HepG2 (cell line): ENCODE results near the gene GIPC3. TPM values are rescaled to one million over a fixed set of nuclear protein-coding genes. Genes with fewer than 3 reads are reported as not detected.
A peak's percentile ranks its signal among the peaks of the same experiment; 100 is the strongest.
"Not testable (repeated sequence)": the region's sequence is repeated elsewhere in the genome, so short reads cannot be mapped to it uniquely, and the experiment has no call there.

Experiments
- ATAC-seq: fragments of 200-7000 bp; cut with Tn5 transposase; 3 replicates; pipeline ENCODE4 v1.9.1; 2020; ENCODE audit warnings: mild to moderate bottlenecking, moderate library complexity
- BruUV-seq: library from RNA; stranded (reverse); fragments of 400-500 nt; replicated peaks from 2 replicates; lab custom pipeline; 2021; lab: Mats Ljungman, UMichigan
- CTCF ChIA-PET: fragments of 300-600 bp; formaldehyde crosslinking; extraction: SDS; loops from one replicate; lab custom pipeline; 2021; ENCODE audit warnings: low total read pairs, inconsistent platforms, low intra/inter-chr PET ratio; lab: Yijun Ruan, JAX
- POLR2A ChIA-PET: fragments of 350-600 bp; sonication (Branson Sonifier 250); formaldehyde crosslinking; loops from one replicate; lab custom pipeline; 2020; ENCODE audit warnings: antibody characterized with exemption, inconsistent platforms; lab: Yijun Ruan, JAX
- DNase-seq: peaks from one replicate; pipeline ENCODE4 v3.0.0-alpha.2; 2015; ENCODE audit warnings: low spot score
- FAIRE-seq: peaks from 3 replicates; lab custom pipeline; 2011; peaks lifted over from hg19 to GRCh38; lab: Jason Lieb, UNC
- H2AFZ ChIP-seq: one replicate; pipeline ENCODE4 v1.6.1; 2011; ENCODE audit warnings: low read length, inconsistent platforms
- H3K27ac ChIP-seq: fragments of 300-600 bp; 3 replicates; pipeline ENCODE4 v1.8.0; 2011; ENCODE audit warnings: mixed run types, mild to moderate bottlenecking, mixed read lengths, low read length, inconsistent platforms; ENCODE audit not compliant: insufficient read depth; ENCODE audit errors: extremely low read length
- H3K27me3 ChIP-seq, 2 experiments: fragments of 200-600 bp in 1 of 2; 2 replicates in 1 of 2; 3 replicates in 1 of 2; pipeline versions ENCODE4 v1.6.0 to v1.8.0; 2011; ENCODE audit warnings: low read length in 2 of 2, mild to moderate bottlenecking in 2 of 2, moderate library complexity in 2 of 2, inconsistent platforms in 1 of 2; ENCODE audit not compliant: insufficient read depth in 2 of 2, control insufficient read depth in 1 of 2
- H3K36me3 ChIP-seq, 2 experiments: fragments of 200-600 bp in 1 of 2; replicated peaks in 1 of 2; 2 replicates in 1 of 2; 3 replicates in 1 of 2; pipeline versions ENCODE4 v1.5.1 to v1.8.0; 2011; ENCODE audit warnings: low read length in 2 of 2, inconsistent platforms in 1 of 2; ENCODE audit not compliant: insufficient read depth in 2 of 2, control insufficient read depth in 1 of 2
- H3K4me1 ChIP-seq: 2 replicates; pipeline ENCODE4 v1.5.1; 2012; ENCODE audit warnings: low read length, inconsistent platforms; ENCODE audit not compliant: insufficient read depth
- H3K4me2 ChIP-seq: 2 replicates; pipeline ENCODE4 v1.6.0; 2011; ENCODE audit warnings: low read depth, low read length, inconsistent platforms
- H3K4me3 ChIP-seq, 3 experiments: fragments of 200-600 bp in 1 of 3; sonication (generic), shearing (Covaris generic) in 1 of 3; replicated peaks in 1 of 3; 2 replicates each; pipeline ENCODE4 v1.5.1; 2011 to 2016; ENCODE audit warnings: low read length in 3 of 3, inconsistent platforms in 2 of 3, low read depth in 2 of 3, mild to moderate bottlenecking in 2 of 3, control low read depth in 1 of 3, mixed read lengths in 1 of 3; ENCODE audit not compliant: insufficient read depth in 1 of 3
- H3K79me2 ChIP-seq: one replicate; pipeline ENCODE4 v1.6.1; 2011; ENCODE audit warnings: low read length, inconsistent platforms; ENCODE audit not compliant: insufficient read depth
- H3K9ac ChIP-seq: 2 replicates; pipeline ENCODE4 v1.6.0; 2011; ENCODE audit warnings: mild to moderate bottlenecking, low read depth, low read length, inconsistent platforms; ENCODE audit not compliant: insufficient read depth
- H3K9me3 ChIP-seq: 2 replicates; pipeline ENCODE4 v1.5.1; 2012; ENCODE audit warnings: mild to moderate bottlenecking, low read length
- H4K20me1 ChIP-seq: 2 replicates; pipeline ENCODE4 v1.6.0; 2011; ENCODE audit warnings: inconsistent platforms, mild to moderate bottlenecking, low read length, moderate library complexity; ENCODE audit not compliant: insufficient read depth
- CREB1 ChIP-seq, 2 experiments: fragments of 450-650 bp in 1 of 2; IDR thresholded peaks; 2 replicates each; pipeline ENCODE4 v1.6.1; 2016 to 2017; ENCODE audit warnings: control low read depth in 1 of 2, mild to moderate bottlenecking in 1 of 2, missing compliant biosample characterization in 1 of 2, missing genetic modification characterization in 1 of 2
- FOSL2 ChIP-seq: sonication (generic); formaldehyde crosslinking; IDR thresholded peaks from 2 replicates; pipeline ENCODE4 v1.4.0; 2020; ENCODE audit warnings: missing genetic modification reagents
- POLR2AphosphoS5 ChIP-seq: IDR thresholded peaks from 2 replicates; pipeline ENCODE4 v1.6.1; 2012; ENCODE audit warnings: low read depth, low read length
- SAP130 ChIP-seq: IDR thresholded peaks from 2 replicates; pipeline ENCODE4 v1.6.1; 2016; ENCODE audit warnings: low read depth
- ZMYM2 ChIP-seq: sonication (generic); formaldehyde crosslinking; IDR thresholded peaks from 2 replicates; pipeline ENCODE4 v1.8.0; 2022; ENCODE audit warnings: mild to moderate bottlenecking, missing genetic modification reagents
- ZNF598 ChIP-seq: sonication (generic); formaldehyde crosslinking; IDR thresholded peaks from 2 replicates; pipeline ENCODE4 v1.5.1; 2020; ENCODE audit warnings: mild to moderate bottlenecking, missing genetic modification reagents, borderline replicate concordance
- ZNF780A ChIP-seq: sonication (generic); formaldehyde crosslinking; IDR thresholded peaks from 2 replicates; pipeline ENCODE4 v1.8.0; 2022; ENCODE audit warnings: mild to moderate bottlenecking, missing genetic modification reagents, moderate library complexity
- ZNF841 ChIP-seq: sonication (generic); formaldehyde crosslinking; IDR thresholded peaks from 2 replicates; pipeline ENCODE4 v1.8.1; 2023; ENCODE audit warnings: missing genetic modification reagents, borderline replicate concordance
- WGBS: methylation state at CpG from one replicate; pipeline ENCODE4 v1.1.6; 2017; ENCODE audit warnings: low lambda C conversion rate; 5-methylcytosine and 5-hydroxymethylcytosine counted together
- in situ Hi-C: cut with HindIII; loops from 2 replicates; pipeline ENCODE4 v1.10.0; 2017; ENCODE audit warnings: low pct_unique_long_range_greater_than_20kb; ENCODE audit not compliant: extremely low pct_ligation_motif_present
- intact Hi-C: fragments of 100-400 bp; cut with micrococcal nuclease; formaldehyde crosslinking; loops from one replicate; pipeline ENCODE4 v1.10.0; 2022; ENCODE audit not compliant: unreplicated experiment
- polyA plus RNA-seq, 8 experiments: library from polyadenylated mRNA; depleted of rRNA in 3 of 8; stranded (reverse) in 7 of 8; unstranded in 1 of 8; fragments of >200 nt; fragmentation: Illumina TruSeq in 4 of 8; extraction: Trizol in 4 of 8; gene quantifications; 2 replicates each; pipeline versions ENCODE4 v1.2.1 to v1.2.3, GENCODE V29; 2011 to 2016; ENCODE audit warnings: low read depth in 4 of 8, missing spikeins in 1 of 8, mixed read lengths in 1 of 8; ENCODE audit not compliant: insufficient read depth in 1 of 8
- total RNA-seq, 5 experiments: library from RNA; depleted of rRNA; stranded (reverse); fragments of >200 nt; fragmentation: Illumina TruSeq; extraction: Trizol; gene quantifications; 2 replicates each; pipeline ENCODE4 v1.2.3, GENCODE V29; 2016; ENCODE audit warnings: low read depth in 1 of 5

Gene GIPC3
- total and polyA plus RNA-seq, 2 of the 13 experiments (the other 11 are each of a cell fraction or from before 2014, with no cell fraction given) = 0.05 TPM; not detected in 1

DNA sequence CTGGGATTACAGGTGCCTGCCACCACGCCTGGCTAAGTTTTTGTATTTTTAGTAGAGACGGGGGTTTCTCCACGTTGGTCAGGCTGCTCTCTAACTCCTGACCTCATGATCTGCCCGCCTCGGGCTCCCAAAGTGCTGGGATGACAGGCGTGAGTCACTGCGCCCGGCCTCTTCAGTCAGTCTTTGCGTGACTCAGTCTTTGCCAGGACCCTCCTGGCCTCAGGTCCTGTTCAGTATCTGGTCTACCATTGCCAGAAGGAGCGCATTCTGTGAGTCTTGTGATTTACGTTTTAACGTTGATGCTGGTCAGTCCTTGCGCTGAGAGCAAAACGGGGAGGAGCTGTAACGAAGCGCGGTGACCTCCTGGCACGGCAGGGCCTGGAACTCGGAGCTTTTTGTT, 20.1 kb upstream of the GIPC3 start:
- H3K27ac ChIP-seq = no peak overlapping the region
- peaks cover 49% of the 10 kb centered on the region for H3K4me1 ChIP-seq
- ATAC-seq (peak; percentile 64), FAIRE-seq (no peak), DNase-seq (peak; percentile 46)
- H4K20me1 ChIP-seq = no peaks in the 10 kb centered on the region
- no peak overlapping the region for H3K9ac ChIP-seq
- no peaks in the 10 kb centered on the region for H3K9me3 ChIP-seq
- H3K79me2 ChIP-seq = no peaks in the 10 kb centered on the region
- H3K27me3 ChIP-seq = peaks cover 0 to 1% of the 10 kb centered on the region in 2 experiments; a peak in 2 of 5 replicates
- in situ Hi-C loops (no loop called here), intact Hi-C loops (no loop called here)
- H3K36me3 ChIP-seq = no peaks in the 10 kb centered on the region
- no peak for TF ChIP-seq ZNF780A (CRISPR knock-in tag)
- no peak for TF ChIP-seq POLR2AphosphoS5
- peak; percentile 53 for TF ChIP-seq CREB1 (IDR thresholded peaks at IDR 0.05)
- TF ChIP-seq CREB1 (CRISPR knock-in tag; IDR thresholded peaks at IDR 0.05) = no peak
- TF ChIP-seq ZMYM2 (CRISPR knock-in tag) = no peak
- TF ChIP-seq ZNF841 = no peak
- peak; percentile 34; the same call in 1 of the 2 replicates for TF ChIP-seq SAP130 (CRISPR knock-in tag)
- peak; percentile 84 for TF ChIP-seq FOSL2 (CRISPR knock-in tag)
- TF ChIP-seq ZNF598 (CRISPR knock-in tag) = no peak
- CTCF ChIA-PET = no interaction called here
- 39% methylated on average over 14 of the region's 19 CpGs for WGBS
- H3K4me3 ChIP-seq = no peak overlapping the region
- POLR2A ChIA-PET = interaction anchor here (1.2 kb wide), 1 partner anchor 9 kb away, joined by 3 read pairs; no protein-coding TSS in a partner anchor
- peak overlapping the region; percentile 38 for H3K4me2 ChIP-seq
- no peak overlapping the region for H2AFZ ChIP-seq
- no TSS peak for BruUV-seq

DNA sequence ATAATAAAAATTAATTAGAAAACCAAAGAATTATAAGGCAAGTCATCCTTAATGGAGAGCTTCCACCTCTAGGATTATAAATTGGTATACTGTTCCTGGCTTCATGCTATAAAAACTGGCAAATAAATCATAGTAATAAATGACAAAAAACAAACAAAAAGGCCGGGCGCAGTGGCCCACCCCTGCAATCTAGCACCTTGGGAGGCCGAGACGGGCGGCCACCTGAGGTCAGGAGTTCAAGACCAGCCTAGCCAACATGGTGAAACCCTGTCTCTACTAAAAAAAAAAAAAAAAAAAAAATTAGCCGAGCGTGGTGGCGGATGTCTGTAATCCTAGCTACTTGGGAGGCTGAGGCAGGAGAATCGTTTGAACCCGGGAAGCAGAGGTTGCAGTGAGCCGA, 15.2 kb upstream of the GIPC3 start:
- Histone ChIP-seq H3K4me2 (peak overlapping the region; percentile 32; the same call in 1 of the 2 replicates), H3K4me1 (peaks cover 48% of the 10 kb centered on the region)
- in situ Hi-C loops, H3K9me3 ChIP-seq, H3K27ac ChIP-seq, BruUV-seq, H3K36me3 ChIP-seq, H4K20me1 ChIP-seq, DNase-seq, H3K79me2 ChIP-seq, CTCF ChIA-PET, H2AFZ ChIP-seq, H3K27me3 ChIP-seq, FAIRE-seq, H3K9ac ChIP-seq, H3K4me3 ChIP-seq, ATAC-seq: not testable (repeated sequence)
- intact Hi-C loops = loop anchor here (5.0 kb wide), 1 partner anchor 63 kb away; the partner anchor contains the start of gene FZR1
- WGBS = 7% methylated on average over 11 of the region's 11 CpGs
- POLR2A ChIA-PET = interaction anchor here (0.7 to 0.8 kb wide), 2 partner anchors 12 to 172 kb away, joined by 3 read pairs; no protein-coding TSS in a partner anchor
